HepG2 (cell line): Measurements from ENCODE around the gene NT5DC2. TPM values are rescaled to one million over a fixed set of nuclear protein-coding genes. Genes with fewer than 3 reads are reported as not detected.

Experiments
- ATAC-seq: fragments of 200-7000 bp; cut with Tn5 transposase; 3 replicates; pipeline ENCODE4 v1.9.1; 2020; ENCODE audit warnings: mild to moderate bottlenecking, moderate library complexity
- BruUV-seq: library from RNA; stranded (reverse); fragments of 400-500 nt; replicated peaks from 2 replicates; lab custom pipeline; 2021; lab: Mats Ljungman, UMichigan
- CTCF ChIA-PET: fragments of 300-600 bp; formaldehyde crosslinking; extraction: SDS; loops from one replicate; lab custom pipeline; 2021; ENCODE audit warnings: low total read pairs, inconsistent platforms, low intra/inter-chr PET ratio; lab: Yijun Ruan, JAX
- POLR2A ChIA-PET: fragments of 350-600 bp; sonication (Branson Sonifier 250); formaldehyde crosslinking; loops from one replicate; lab custom pipeline; 2020; ENCODE audit warnings: antibody characterized with exemption, inconsistent platforms; lab: Yijun Ruan, JAX
- DNase-seq: peaks from one replicate; pipeline ENCODE4 v3.0.0-alpha.2; 2015; ENCODE audit warnings: low spot score
- FAIRE-seq: peaks from 3 replicates; lab custom pipeline; 2011; peaks lifted over from hg19 to GRCh38; lab: Jason Lieb, UNC
- H2AFZ ChIP-seq: one replicate; pipeline ENCODE4 v1.6.1; 2011; ENCODE audit warnings: low read length, inconsistent platforms
- H3K27ac ChIP-seq: fragments of 300-600 bp; 3 replicates; pipeline ENCODE4 v1.8.0; 2011; ENCODE audit warnings: mixed run types, mild to moderate bottlenecking, mixed read lengths, low read length, inconsistent platforms; ENCODE audit not compliant: insufficient read depth; ENCODE audit errors: extremely low read length
- H3K27me3 ChIP-seq, 2 experiments: fragments of 200-600 bp in 1 of 2; 2 replicates in 1 of 2; 3 replicates in 1 of 2; pipeline versions ENCODE4 v1.6.0 to v1.8.0; 2011; ENCODE audit warnings: low read length in 2 of 2, mild to moderate bottlenecking in 2 of 2, moderate library complexity in 2 of 2, inconsistent platforms in 1 of 2; ENCODE audit not compliant: insufficient read depth in 2 of 2, control insufficient read depth in 1 of 2
- H3K36me3 ChIP-seq, 2 experiments: fragments of 200-600 bp in 1 of 2; replicated peaks in 1 of 2; 2 replicates in 1 of 2; 3 replicates in 1 of 2; pipeline versions ENCODE4 v1.5.1 to v1.8.0; 2011; ENCODE audit warnings: low read length in 2 of 2, inconsistent platforms in 1 of 2; ENCODE audit not compliant: insufficient read depth in 2 of 2, control insufficient read depth in 1 of 2
- H3K4me1 ChIP-seq: 2 replicates; pipeline ENCODE4 v1.5.1; 2012; ENCODE audit warnings: low read length, inconsistent platforms; ENCODE audit not compliant: insufficient read depth
- H3K4me2 ChIP-seq: 2 replicates; pipeline ENCODE4 v1.6.0; 2011; ENCODE audit warnings: low read depth, low read length, inconsistent platforms
- H3K4me3 ChIP-seq, 3 experiments: fragments of 200-600 bp in 1 of 3; sonication (generic), shearing (Covaris generic) in 1 of 3; replicated peaks in 1 of 3; 2 replicates each; pipeline ENCODE4 v1.5.1; 2011 to 2016; ENCODE audit warnings: low read length in 3 of 3, inconsistent platforms in 2 of 3, low read depth in 2 of 3, mild to moderate bottlenecking in 2 of 3, control low read depth in 1 of 3, mixed read lengths in 1 of 3; ENCODE audit not compliant: insufficient read depth in 1 of 3
- H3K79me2 ChIP-seq: one replicate; pipeline ENCODE4 v1.6.1; 2011; ENCODE audit warnings: low read length, inconsistent platforms; ENCODE audit not compliant: insufficient read depth
- H3K9ac ChIP-seq: 2 replicates; pipeline ENCODE4 v1.6.0; 2011; ENCODE audit warnings: mild to moderate bottlenecking, low read depth, low read length, inconsistent platforms; ENCODE audit not compliant: insufficient read depth
- H3K9me3 ChIP-seq: 2 replicates; pipeline ENCODE4 v1.5.1; 2012; ENCODE audit warnings: mild to moderate bottlenecking, low read length
- H4K20me1 ChIP-seq: 2 replicates; pipeline ENCODE4 v1.6.0; 2011; ENCODE audit warnings: inconsistent platforms, mild to moderate bottlenecking, low read length, moderate library complexity; ENCODE audit not compliant: insufficient read depth
- ADNP ChIP-seq: sonication (generic); formaldehyde crosslinking; IDR thresholded peaks from 2 replicates; pipeline ENCODE4 v1.4.0; 2020; ENCODE audit warnings: missing genetic modification reagents
- ELF4 ChIP-seq: sonication (generic); formaldehyde crosslinking; IDR thresholded peaks from 2 replicates; pipeline ENCODE4 v1.5.0; 2020; ENCODE audit warnings: missing genetic modification reagents, mild to moderate bottlenecking, moderate library complexity, borderline replicate concordance
- ETS1 ChIP-seq: sonication (generic); formaldehyde crosslinking; IDR thresholded peaks from 2 replicates; pipeline ENCODE4 v1.4.0; 2020; ENCODE audit warnings: missing genetic modification reagents
- KIAA2018 ChIP-seq: sonication (generic); formaldehyde crosslinking; IDR thresholded peaks from 2 replicates; pipeline ENCODE4 v1.5.0; 2020; ENCODE audit warnings: mild to moderate bottlenecking, missing genetic modification reagents, borderline replicate concordance
- NFE2 ChIP-seq: sonication (generic); formaldehyde crosslinking; IDR thresholded peaks from 2 replicates; pipeline ENCODE4 v1.4.0; 2020; ENCODE audit warnings: missing genetic modification reagents
- POLR2AphosphoS2 ChIP-seq: IDR thresholded peaks from 2 replicates; pipeline ENCODE4 v1.6.1; 2011; ENCODE audit warnings: low read depth, low read length, improper control_type of control experiment
- SCMH1 ChIP-seq: sonication (generic); formaldehyde crosslinking; IDR thresholded peaks from 2 replicates; pipeline ENCODE4 v1.9.0; 2021; ENCODE audit warnings: missing genetic modification reagents, mild to moderate bottlenecking, borderline replicate concordance
- YEATS2 ChIP-seq: sonication (generic); formaldehyde crosslinking; IDR thresholded peaks from 2 replicates; pipeline ENCODE4 v1.4.0; 2020; ENCODE audit warnings: missing genetic modification reagents, borderline replicate concordance
- ZC3H13 ChIP-seq: sonication (generic); formaldehyde crosslinking; IDR thresholded peaks from 2 replicates; pipeline ENCODE4 v1.8.1; 2023; ENCODE audit warnings: mild to moderate bottlenecking, missing genetic modification reagents, moderate library complexity
- ZKSCAN1 ChIP-seq: fragments of 150-350 bp; IDR thresholded peaks from 2 replicates; pipeline ENCODE4 v1.6.1; 2014; ENCODE audit warnings: low read length
- ZNF556 ChIP-seq: sonication (generic); formaldehyde crosslinking; IDR thresholded peaks from 2 replicates; pipeline ENCODE4 v1.4.0; 2020; ENCODE audit warnings: mild to moderate bottlenecking, missing genetic modification reagents, borderline replicate concordance
- ZNF891 ChIP-seq: sonication (generic); formaldehyde crosslinking; IDR thresholded peaks from 2 replicates; pipeline ENCODE4 v1.5.0; 2020; ENCODE audit warnings: mild to moderate bottlenecking, missing genetic modification reagents
- ZSCAN25 ChIP-seq: sonication (generic); formaldehyde crosslinking; IDR thresholded peaks from 2 replicates; pipeline ENCODE4 v1.8.0; 2022; ENCODE audit warnings: mild to moderate bottlenecking, missing genetic modification reagents
- WGBS: methylation state at CpG from one replicate; pipeline ENCODE4 v1.1.6; 2017; ENCODE audit warnings: low lambda C conversion rate; 5-methylcytosine and 5-hydroxymethylcytosine counted together
- in situ Hi-C: cut with HindIII; loops from 2 replicates; pipeline ENCODE4 v1.10.0; 2017; ENCODE audit warnings: low pct_unique_long_range_greater_than_20kb; ENCODE audit not compliant: extremely low pct_ligation_motif_present
- intact Hi-C: fragments of 100-400 bp; cut with micrococcal nuclease; formaldehyde crosslinking; loops from one replicate; pipeline ENCODE4 v1.10.0; 2022; ENCODE audit not compliant: unreplicated experiment
- polyA plus RNA-seq, 8 experiments: library from polyadenylated mRNA; depleted of rRNA in 3 of 8; stranded (reverse) in 7 of 8; unstranded in 1 of 8; fragments of >200 nt; fragmentation: Illumina TruSeq in 4 of 8; extraction: Trizol in 4 of 8; gene quantifications; 2 replicates each; pipeline versions ENCODE4 v1.2.1 to v1.2.3, GENCODE V29; 2011 to 2016; ENCODE audit warnings: low read depth in 4 of 8, missing spikeins in 1 of 8, mixed read lengths in 1 of 8; ENCODE audit not compliant: insufficient read depth in 1 of 8
- total RNA-seq, 5 experiments: library from RNA; depleted of rRNA; stranded (reverse); fragments of >200 nt; fragmentation: Illumina TruSeq; extraction: Trizol; gene quantifications; 2 replicates each; pipeline ENCODE4 v1.2.3, GENCODE V29; 2016; ENCODE audit warnings: low read depth in 1 of 5
- TF ChIP-seq, protein P1 (sequence below): IDR thresholded peaks from 2 replicates; pipeline ENCODE4 v1.6.1; 2012; ENCODE audit warnings: inconsistent platforms

Gene NT5DC2
- total and polyA plus RNA-seq, 2 of the 13 experiments (the other 11 are each of a cell fraction or from before 2014, with no cell fraction given) = 131 to 240 TPM

GRCh38 chr3:52479037-52479876, 54.4 kb downstream of the NT5DC2 start (continued):
- TF ChIP-seq YEATS2 (CRISPR knock-in tag) (no peak), ZNF891 (no peak), POLR2AphosphoS2 (no peak), ADNP (CRISPR knock-in tag) (no peak), ETS1 (CRISPR knock-in tag) (no peak), NFE2 (CRISPR knock-in tag) (no peak)
- TF ChIP-seq, protein P1, sequence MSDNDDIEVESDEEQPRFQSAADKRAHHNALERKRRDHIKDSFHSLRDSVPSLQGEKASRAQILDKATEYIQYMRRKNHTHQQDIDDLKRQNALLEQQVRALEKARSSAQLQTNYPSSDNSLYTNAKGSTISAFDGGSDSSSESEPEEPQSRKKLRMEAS = no peak
- TF ChIP-seq, all 625 proteins: peak for 0

GRCh38 chr3:52477796-52478095, 55.9 kb downstream of the NT5DC2 start:
- H3K9me3 ChIP-seq = no peaks in the 10 kb centered on the region
- CTCF ChIA-PET = no interaction called here
- ATAC-seq (no peak), DNase-seq (no peak), FAIRE-seq (no peak)
- H4K20me1 ChIP-seq = no peaks in the 10 kb centered on the region
- in situ Hi-C loops = no loop called here
- no TSS peak for BruUV-seq
- no peak overlapping the region for H3K4me2 ChIP-seq
- WGBS = 98% methylated on average over 6 of the region's 6 CpGs
- H3K9ac ChIP-seq = no peak overlapping the region
- no peaks in the 10 kb centered on the region for H3K79me2 ChIP-seq
- POLR2A ChIA-PET = no interaction called here
- H3K36me3 ChIP-seq = peaks cover 47 to 85% of the 10 kb centered on the region in 2 experiments
- H3K4me1 ChIP-seq = no peaks in the 10 kb centered on the region
- no peak overlapping the region for H3K27ac ChIP-seq
- intact Hi-C loops = no loop called here
- no peak overlapping the region for H3K4me3 ChIP-seq
- H2AFZ ChIP-seq = no peak overlapping the region
- no peaks in the 10 kb centered on the region for H3K27me3 ChIP-seq
- TF ChIP-seq SCMH1 (CRISPR knock-in tag) (no peak), ELF4 (CRISPR knock-in tag) (no peak), ZC3H13 (CRISPR knock-in tag) (no peak), KIAA2018 (CRISPR knock-in tag) (no peak), ZSCAN25 (CRISPR knock-in tag) (no peak), ZKSCAN1 (no peak), ZNF556 (CRISPR knock-in tag) (no peak)
